ENCODE results near the gene MTHFD1. TPM values are rescaled to one million over a fixed set of nuclear protein-coding genes. Genes with fewer than 3 reads are reported as not detected.

MTHFD1 gene
- total and polyA plus RNA-seq, 9 of the 15 experiments (the other 6 are each of a cell fraction or from before 2014, with no cell fraction given): 66.7 to 158 (median 90.9) TPM

- TF ChIP-seq EGR1 (conservative IDR thresholded peaks at IDR 0.05) (0 out of 2 replicates have a peak, but pooled peaks have one; percentile 29), RBM34 (IDR thresholded peaks at IDR 0.05; ENCODE audit: borderline replicate concordance, insufficient read depth, low read length) (no peak)
- H3K4me3 ChIP-seq: no peak overlapping the region
- peak overlapping the region; percentile 40; the same call in 1 of the 2 replicates for H3K4me2 ChIP-seq (ENCODE audit: insufficient read depth, low read length)
- H3K79me2 ChIP-seq (ENCODE audit: control insufficient read depth, insufficient read depth, low read length): peaks cover 87% of the 10 kb centered on the region
- H4K20me1 ChIP-seq (replicated peaks; ENCODE audit: control insufficient read depth, insufficient read depth, low read length): no peaks in the 10 kb centered on the region; the same call in 1 of the 2 replicates
- POLR2A ChIA-PET: interaction anchor here (1.8 kb wide), 1 partner anchor 75 kb away, joined by 4 read pairs; no protein-coding TSS in a partner anchor
- CTCF ChIA-PET (ENCODE audit: low intra/inter-chr PET ratio): no interaction called here
- no peaks in the 10 kb centered on the region for H3K9me3 ChIP-seq (replicated peaks; ENCODE audit: control insufficient read depth, insufficient read depth, low read depth, low read length)
- intact Hi-C loops (cut with micrococcal nuclease) (no loop called here), in situ Hi-C loops (cut with MboI) (no loop called here)
- FAIRE-seq: no peak
- H3K36me3 ChIP-seq (ENCODE audit: control insufficient read depth, insufficient read depth, low read length): peaks cover 52% of the 10 kb centered on the region
- no peaks in the 10 kb centered on the region for H3K27me3 ChIP-seq (ENCODE audit: control insufficient read depth in 2 of 2, insufficient read depth in 2 of 2, low read length in 2 of 2)
- BruUV-seq (replicated peaks): no TSS peak
- H2AFZ ChIP-seq (ENCODE audit: low read depth, low read length): no peak overlapping the region
- no peak for DNase-seq (ENCODE audit: extremely low read depth in 1 of 4, low spot score in 3 of 4)
- no peak for ATAC-seq
- no peaks in the 10 kb centered on the region for H3K9me1 ChIP-seq (ENCODE audit: control insufficient read depth, insufficient read depth, low read length)
- H3K27ac ChIP-seq (ENCODE audit: extremely low read depth, low read depth, low read length): peak overlapping the region; percentile 43; the same call in 2 of the 3 replicates
- peak overlapping the region; percentile 10 to 19; a peak in 1 of 4 replicates for H3K9ac ChIP-seq (ENCODE audit: insufficient read depth in 1 of 2, low read depth in 2 of 2, low read length in 2 of 2)
- H3K4me1 ChIP-seq (replicated peaks in 1 of 2; ENCODE audit: control insufficient read depth in 2 of 2, insufficient read depth in 2 of 2, low read length in 2 of 2): peaks cover 0 to 34% of the 10 kb centered on the region in 2 experiments; a peak in 3 of 5 replicates
- 47% methylated on average over 3 of the region's 4 CpGs for WGBS (ENCODE audit: insufficient coverage, low coverage, missing lambda C conversion rate)
These were observed 7.0 kb downstream of the MTHFD1 start for GRCh38 chr14:64394977-64395633.

GRCh38 chr14:64400829-64401459 lies 12.8 kb downstream of the MTHFD1 start:
- 95% methylated on average over 6 of the region's 6 CpGs for WGBS (ENCODE audit: insufficient coverage, low coverage, missing lambda C conversion rate)
- DNase-seq (ENCODE audit: extremely low read depth in 1 of 4, low spot score in 3 of 4) (no peak), FAIRE-seq (no peak), ATAC-seq (no peak)
- no peaks in the 10 kb centered on the region for H3K9me3 ChIP-seq (replicated peaks; ENCODE audit: control insufficient read depth, insufficient read depth, low read depth, low read length)
- BruUV-seq (replicated peaks): TSS peak; percentile 27
- H2AFZ ChIP-seq (ENCODE audit: low read depth, low read length): no peak overlapping the region
- intact Hi-C loops (cut with micrococcal nuclease) (no loop called here), in situ Hi-C loops (cut with MboI) (no loop called here)
- no peak overlapping the region for H3K27ac ChIP-seq (ENCODE audit: extremely low read depth, low read depth, low read length)
- peaks cover 47% of the 10 kb centered on the region for H3K36me3 ChIP-seq (ENCODE audit: control insufficient read depth, insufficient read depth, low read length)
- TF ChIP-seq KDM5B (IDR thresholded peaks at IDR 0.05; ENCODE audit: insufficient replicate concordance, low read depth, low read length): no peak
- TF ChIP-seq MCM3 (IDR thresholded peaks at IDR 0.05): no peak
- TF ChIP-seq TEAD2 (tag; IDR thresholded peaks at IDR 0.05): no peak
- TF ChIP-seq ZNF512 (tag; IDR thresholded peaks at IDR 0.05): no peak
- no peak for TF ChIP-seq KDM2B (CRISPR knock-in tag; IDR thresholded peaks at IDR 0.05)
- TF ChIP-seq ESRRB (CRISPR knock-in tag; IDR thresholded peaks at IDR 0.05; ENCODE audit: borderline replicate concordance): no peak
- TF ChIP-seq MCM5 (IDR thresholded peaks at IDR 0.05; ENCODE audit: low read depth): no peak
- TF ChIP-seq CHCHD3 (CRISPR knock-in tag; IDR thresholded peaks at IDR 0.05): no peak
- no peak for TF ChIP-seq HIVEP1 (CRISPR knock-in tag; IDR thresholded peaks at IDR 0.05)
- TF ChIP-seq KAT8 (IDR thresholded peaks at IDR 0.05; ENCODE audit: low read depth): no peak
- peaks cover 59% of the 10 kb centered on the region for H3K79me2 ChIP-seq (ENCODE audit: control insufficient read depth, insufficient read depth, low read length)
- H3K4me2 ChIP-seq (ENCODE audit: insufficient read depth, low read length): no peak overlapping the region
- no peak overlapping the region for H3K4me3 ChIP-seq
- no peak overlapping the region for H3K9ac ChIP-seq (ENCODE audit: insufficient read depth in 1 of 2, low read depth in 2 of 2, low read length in 2 of 2)
- H4K20me1 ChIP-seq (replicated peaks; ENCODE audit: control insufficient read depth, insufficient read depth, low read length): no peaks in the 10 kb centered on the region; the same call in 1 of the 2 replicates
- H3K4me1 ChIP-seq (replicated peaks in 1 of 2; ENCODE audit: control insufficient read depth in 2 of 2, insufficient read depth in 2 of 2, low read length in 2 of 2): no peaks in the 10 kb centered on the region
- POLR2A ChIA-PET: interaction anchor here (1.6 to 2.5 kb wide), 2 partner anchors 9 to 13 kb away, joined by 4 to 8 read pairs; partner anchors contain the start of gene MTHFD1
- H3K27me3 ChIP-seq (ENCODE audit: control insufficient read depth in 2 of 2, insufficient read depth in 2 of 2, low read length in 2 of 2): no peaks in the 10 kb centered on the region
- H3K9me1 ChIP-seq (ENCODE audit: control insufficient read depth, insufficient read depth, low read length): no peaks in the 10 kb centered on the region
- CTCF ChIA-PET (ENCODE audit: low intra/inter-chr PET ratio): no interaction called here
